Stimulated activated CD8-positive, alpha-beta memory T cell treated with anti-CD3 and anti-CD28 coated beads, Interleukin-4, amount 100 ng/mL, for 4 hours (primary cell): ENCODE results near the gene MZF1.

Experiments used
- DNase-seq, 2 donors: peaks; one replicate each; pipeline ENCODE4 v3.0.0-alpha.2; 2020; ENCODE audit warnings: low read depth in 2 of 2, low spot score in 1 of 2

The MZF1 gene

DNA sequence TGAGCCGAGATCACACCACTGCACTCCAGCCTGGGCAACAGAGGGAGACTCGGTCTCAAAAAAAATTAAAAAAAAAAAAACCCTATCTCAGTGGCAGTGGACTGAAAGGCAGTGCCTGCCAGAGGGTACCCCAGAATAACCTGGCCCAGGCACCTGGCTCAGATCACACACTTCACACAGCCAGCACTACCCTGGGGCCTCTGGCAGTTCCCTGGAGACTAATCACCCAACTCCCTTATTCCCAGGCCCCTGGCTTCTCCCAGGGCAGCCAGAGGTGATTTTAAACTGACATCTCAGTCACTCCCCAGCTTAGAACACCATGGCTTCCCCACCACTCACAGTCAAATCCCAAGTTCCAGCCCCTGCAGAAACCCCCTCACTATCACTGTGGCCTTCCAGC lies 57.9 kb downstream of the MZF1 start:
- DNase-seq: no peak

DNA sequence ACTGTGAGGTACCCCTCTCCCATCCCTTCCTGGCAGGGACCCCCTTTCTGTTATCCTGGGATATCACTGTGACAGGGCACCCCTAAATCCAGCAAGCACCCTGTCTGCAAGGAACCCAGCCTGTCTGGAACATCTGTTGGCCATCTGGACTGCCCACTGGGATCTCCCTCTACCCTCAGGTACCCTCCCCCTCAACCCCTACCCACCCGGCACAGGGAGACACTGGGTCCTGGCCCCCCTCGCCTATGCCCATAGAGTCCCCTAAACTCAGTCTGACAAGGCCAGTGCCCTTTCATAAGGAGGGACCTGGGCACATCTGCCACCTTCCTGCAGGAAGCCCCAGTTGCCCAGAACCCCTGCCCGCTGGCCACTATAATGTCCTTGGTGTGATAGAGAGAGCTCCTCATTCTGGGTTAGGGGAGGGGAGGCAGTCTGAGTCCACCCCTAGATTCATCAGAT lies 58.5 kb downstream of the MZF1 start:
- DNase-seq: no peak

DNA sequence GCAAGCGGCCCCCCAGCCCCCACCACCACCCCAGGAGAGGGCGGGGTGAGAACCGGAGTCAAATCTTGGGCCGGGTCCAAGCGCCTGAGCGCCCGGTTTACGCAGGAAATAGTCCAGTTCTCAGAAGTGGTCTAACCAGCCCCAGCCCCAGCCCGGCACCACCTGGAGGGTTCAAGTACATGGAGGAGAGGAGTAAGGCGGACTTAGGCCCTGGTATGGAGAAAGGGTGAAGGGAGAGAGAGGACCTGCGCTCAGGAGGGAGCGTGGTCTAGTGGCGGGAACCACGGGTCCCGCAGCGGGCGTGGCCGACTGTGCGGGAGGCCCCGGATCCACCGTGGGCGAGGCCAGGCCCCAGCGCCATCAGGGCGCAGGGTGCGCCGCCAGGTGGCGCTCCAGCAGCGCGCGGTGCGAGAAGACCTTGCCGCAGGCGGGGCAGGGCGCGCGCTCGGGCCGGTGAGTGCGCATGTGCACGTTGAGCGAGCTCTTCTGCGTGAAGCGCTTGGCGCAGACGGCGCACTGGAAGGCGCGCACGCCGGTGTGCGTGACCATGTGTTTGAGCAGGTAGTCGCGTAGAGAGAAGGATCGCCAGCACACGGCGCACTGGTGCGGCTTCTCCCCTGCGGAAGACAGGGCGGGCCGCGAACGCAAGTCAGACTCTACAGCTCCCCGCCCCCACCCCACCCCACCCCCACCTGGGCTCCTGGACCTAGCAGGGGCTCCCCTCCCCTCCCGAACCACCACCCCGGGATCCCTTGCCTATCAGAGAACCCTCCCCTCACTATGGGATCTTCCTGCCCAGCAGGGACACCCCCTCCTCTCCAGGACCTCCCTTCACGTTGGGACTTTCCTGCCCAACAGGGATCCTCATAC lies 59.2 kb downstream of the MZF1 start:
- DNase-seq: peak; percentile 79 to 85

GRCh38 chr19:58513213-58513693 lies 59.9 kb downstream of the MZF1 start:
- no peak for DNase-seq
